Right lobe of liver (tissue), 4 donors: Measurements from ENCODE around the gene SLC16A4.

Source experiments
- CTCF ChIP-seq, 4 donors: fragments of 200-600 bp in 3 of 4; fragments of 450-650 bp in 1 of 4; IDR thresholded peaks; one replicate each; pipeline versions ENCODE4 v1.5.1 to v1.8.0; 2016 to 2022; ENCODE audit warnings: antibody characterized with exemption in 4 of 4, mild to moderate bottlenecking in 2 of 4
- POLR2A ChIP-seq: fragments of 450-650 bp; IDR thresholded peaks from one replicate; pipeline ENCODE4 v1.6.1; 2017; ENCODE audit warnings: antibody characterized with exemption, mild to moderate bottlenecking
- donor health status: DM: no; HTN: no; CAD: no.
- donor health status: DM: no; HTN: no; CAD: no.
- donor health status: DM: no; HTN: yes; CAD: no.

GRCh38 chr1:110418729-110419128 is 27.9 kb upstream of the SLC16A4 start:
- TF ChIP-seq CTCF (IDR thresholded peaks at IDR 0.05) (no peak), POLR2A (no peak)
